ENCODE data around the gene LRRFIP1.

DNA sequence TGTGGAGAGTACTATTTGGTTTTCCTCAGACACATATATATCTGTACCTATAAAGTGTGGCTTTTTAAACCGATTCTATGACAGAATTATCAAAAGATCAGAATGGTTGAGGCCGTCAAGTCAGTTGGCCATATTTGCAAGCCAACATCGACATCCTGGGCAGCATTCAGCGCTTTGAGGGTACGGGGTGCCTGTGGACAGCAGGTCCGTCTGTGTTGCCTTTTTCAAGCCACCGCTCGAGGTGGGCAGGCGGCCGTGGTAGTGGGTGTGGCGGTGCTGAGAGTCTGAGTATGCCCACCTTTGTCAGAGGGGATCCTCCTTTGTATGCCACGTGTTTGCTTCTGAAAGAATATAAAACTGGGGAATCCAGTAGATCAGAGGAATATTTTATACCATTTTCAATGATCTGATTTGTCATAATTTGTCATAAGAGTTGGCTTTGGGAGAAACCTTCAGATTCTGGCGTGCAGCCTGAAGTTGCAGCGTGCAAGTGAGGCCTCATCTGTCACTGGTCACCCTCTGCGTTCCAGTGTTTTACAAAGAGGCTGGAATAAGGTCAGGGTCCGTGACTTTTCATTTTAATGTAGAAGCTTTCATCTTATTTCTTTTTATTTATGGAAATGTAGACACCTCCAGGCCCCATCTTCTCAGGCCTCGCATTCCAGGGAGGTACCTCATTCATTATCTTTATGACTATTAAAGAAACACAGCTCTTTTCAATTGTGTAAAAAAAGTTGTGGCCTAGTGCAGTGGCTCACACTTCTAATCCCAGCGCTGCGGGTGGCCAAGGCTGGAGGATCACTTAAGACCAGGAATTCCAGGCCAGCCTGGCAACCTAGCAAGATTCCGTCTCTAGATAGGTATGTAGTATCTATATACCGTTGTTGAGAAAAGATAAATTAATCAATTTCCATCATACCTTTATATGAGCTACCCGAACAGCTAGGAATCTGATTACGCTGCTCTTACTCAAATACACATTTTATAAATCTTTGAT lies 133.4 kb downstream of the LRRFIP1 start:
- TF ChIP-seq, protein P1, sequence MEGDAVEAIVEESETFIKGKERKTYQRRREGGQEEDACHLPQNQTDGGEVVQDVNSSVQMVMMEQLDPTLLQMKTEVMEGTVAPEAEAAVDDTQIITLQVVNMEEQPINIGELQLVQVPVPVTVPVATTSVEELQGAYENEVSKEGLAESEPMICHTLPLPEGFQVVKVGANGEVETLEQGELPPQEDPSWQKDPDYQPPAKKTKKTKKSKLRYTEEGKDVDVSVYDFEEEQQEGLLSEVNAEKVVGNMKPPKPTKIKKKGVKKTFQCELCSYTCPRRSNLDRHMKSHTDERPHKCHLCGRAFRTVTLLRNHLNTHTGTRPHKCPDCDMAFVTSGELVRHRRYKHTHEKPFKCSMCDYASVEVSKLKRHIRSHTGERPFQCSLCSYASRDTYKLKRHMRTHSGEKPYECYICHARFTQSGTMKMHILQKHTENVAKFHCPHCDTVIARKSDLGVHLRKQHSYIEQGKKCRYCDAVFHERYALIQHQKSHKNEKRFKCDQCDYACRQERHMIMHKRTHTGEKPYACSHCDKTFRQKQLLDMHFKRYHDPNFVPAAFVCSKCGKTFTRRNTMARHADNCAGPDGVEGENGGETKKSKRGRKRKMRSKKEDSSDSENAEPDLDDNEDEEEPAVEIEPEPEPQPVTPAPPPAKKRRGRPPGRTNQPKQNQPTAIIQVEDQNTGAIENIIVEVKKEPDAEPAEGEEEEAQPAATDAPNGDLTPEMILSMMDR (IDR thresholded peaks at IDR 0.05), result no peak
- no peak for TF ChIP-seq POLR2A (IDR thresholded peaks at IDR 0.05)

All from uterus (tissue), 2 donors.